HEK293 (cell line): ENCODE data around the gene EFCAB9.
A peak's percentile ranks its signal among the peaks of the same experiment; 100 is the strongest.

ENCODE experiments used
- BCL11A ChIP-seq: fragments of 450-650 bp; formaldehyde crosslinking; IDR thresholded peaks from 2 replicates; pipeline ENCODE4 v1.5.1; 2016; ENCODE audit warnings: low read depth, missing biosample characterization, missing genetic modification characterization
- KLF7 ChIP-seq: fragments of 450-650 bp; formaldehyde crosslinking; IDR thresholded peaks from 2 replicates; pipeline ENCODE4 v1.5.1; 2016; ENCODE audit warnings: missing biosample characterization, missing genetic modification characterization, borderline replicate concordance
- MYNN ChIP-seq: fragments of 450-650 bp; formaldehyde crosslinking; IDR thresholded peaks from 2 replicates; pipeline ENCODE4 v1.5.1; 2016; ENCODE audit warnings: missing biosample characterization, missing genetic modification characterization, borderline replicate concordance
- RBAK ChIP-seq: fragments of 450-650 bp; formaldehyde crosslinking; IDR thresholded peaks from 2 replicates; pipeline ENCODE4 v1.5.1; 2016; ENCODE audit warnings: missing biosample characterization, missing genetic modification characterization
- REPIN1 ChIP-seq: fragments of 450-650 bp; formaldehyde crosslinking; IDR thresholded peaks from 2 replicates; pipeline ENCODE4 v1.5.1; 2017; ENCODE audit warnings: missing biosample characterization, missing genetic modification characterization, low read depth
- TRIM28 ChIP-seq: IDR thresholded peaks from 2 replicates; pipeline ENCODE4 v1.6.1; 2011; ENCODE audit warnings: low read length, control low read depth, borderline replicate concordance
- ZBTB21 ChIP-seq: fragments of 450-650 bp; formaldehyde crosslinking; IDR thresholded peaks from 2 replicates; pipeline ENCODE4 v1.5.1; 2017; ENCODE audit warnings: missing biosample characterization, missing genetic modification characterization
- ZBTB48 ChIP-seq: fragments of 450-650 bp; formaldehyde crosslinking; IDR thresholded peaks from 2 replicates; pipeline ENCODE4 v1.5.1; 2016; ENCODE audit warnings: missing biosample characterization, missing genetic modification characterization
- ZNF10 ChIP-seq: fragments of 450-650 bp; formaldehyde crosslinking; IDR thresholded peaks from 2 replicates; pipeline ENCODE4 v1.5.1; 2017; ENCODE audit warnings: missing biosample characterization, missing genetic modification characterization
- ZNF266 ChIP-seq: fragments of 450-650 bp; formaldehyde crosslinking; IDR thresholded peaks from 2 replicates; pipeline ENCODE4 v1.5.1; 2016; ENCODE audit warnings: missing biosample characterization, missing genetic modification characterization, low read depth
- ZNF37A ChIP-seq: fragments of 450-650 bp; IDR thresholded peaks from 2 replicates; pipeline ENCODE4 v1.5.1; 2018; ENCODE audit warnings: missing biosample characterization, missing genetic modification characterization
- ZNF510 ChIP-seq: fragments of 450-650 bp; formaldehyde crosslinking; IDR thresholded peaks from 2 replicates; pipeline ENCODE4 v1.5.1; 2018; ENCODE audit warnings: mild to moderate bottlenecking, missing genetic modification characterization, missing biosample characterization; ENCODE audit not compliant: insufficient replicate concordance
- ZNF521 ChIP-seq: fragments of 450-650 bp; formaldehyde crosslinking; IDR thresholded peaks from 2 replicates; pipeline ENCODE4 v1.5.1; 2017; ENCODE audit warnings: missing biosample characterization, mild to moderate bottlenecking, missing genetic modification characterization
- ZNF530 ChIP-seq: fragments of 450-650 bp; formaldehyde crosslinking; IDR thresholded peaks from 2 replicates; pipeline ENCODE4 v1.5.1; 2016; ENCODE audit warnings: low read depth, missing biosample characterization, missing genetic modification characterization
- ZNF560 ChIP-seq: fragments of 450-650 bp; formaldehyde crosslinking; IDR thresholded peaks from 2 replicates; pipeline ENCODE4 v1.5.1; 2017; ENCODE audit warnings: missing biosample characterization, missing genetic modification characterization, borderline replicate concordance
- ZNF664 ChIP-seq: fragments of 450-650 bp; formaldehyde crosslinking; IDR thresholded peaks from 2 replicates; pipeline ENCODE4 v1.5.1; 2016; ENCODE audit warnings: missing biosample characterization, missing genetic modification characterization
- ZNF747 ChIP-seq: fragments of 450-650 bp; formaldehyde crosslinking; IDR thresholded peaks from 2 replicates; pipeline ENCODE4 v1.5.1; 2016; ENCODE audit warnings: missing biosample characterization, missing genetic modification characterization
- ZNF76 ChIP-seq: fragments of 450-650 bp; formaldehyde crosslinking; IDR thresholded peaks from 2 replicates; pipeline ENCODE4; 2016; ENCODE audit warnings: low read depth, missing biosample characterization, missing genetic modification characterization, borderline replicate concordance
- ZNF777 ChIP-seq: fragments of 450-650 bp; formaldehyde crosslinking; IDR thresholded peaks from 2 replicates; pipeline ENCODE4 v1.5.1; 2017; ENCODE audit warnings: missing biosample characterization, missing genetic modification characterization, borderline replicate concordance
- ZSCAN30 ChIP-seq: fragments of 450-650 bp; IDR thresholded peaks from 2 replicates; pipeline ENCODE4 v1.5.1; 2018; ENCODE audit warnings: missing biosample characterization, mild to moderate bottlenecking, missing genetic modification characterization, moderate library complexity
- TF ChIP-seq, protein P1 (sequence below): fragments of 450-650 bp; formaldehyde crosslinking; IDR thresholded peaks from 2 replicates; pipeline ENCODE4 v1.5.1; 2016; ENCODE audit warnings: missing biosample characterization, missing genetic modification characterization
- TF ChIP-seq, protein P2 (sequence below): fragments of 450-650 bp; formaldehyde crosslinking; IDR thresholded peaks from 2 replicates; pipeline ENCODE4 v1.5.1; 2017; ENCODE audit warnings: missing biosample characterization, missing genetic modification characterization
- TF ChIP-seq, protein P3 (sequence below): IDR thresholded peaks from 2 replicates; pipeline ENCODE4 v1.6.1; 2011; ENCODE audit warnings: mild to moderate bottlenecking, low read depth, low read length, borderline replicate concordance
- TF ChIP-seq, protein P4 (sequence below): fragments of 450-650 bp; formaldehyde crosslinking; IDR thresholded peaks from 2 replicates; pipeline ENCODE4 v1.5.1; 2016; ENCODE audit warnings: missing biosample characterization, missing genetic modification characterization
- TF ChIP-seq, protein P5 (sequence below): fragments of 450-650 bp; formaldehyde crosslinking; optimal IDR thresholded peaks from 2 replicates; pipeline ENCODE3; 2016; ENCODE audit warnings: missing biosample characterization, mild to moderate bottlenecking, missing genetic modification characterization
- TF ChIP-seq, protein P6 (sequence below): fragments of 450-650 bp; formaldehyde crosslinking; IDR thresholded peaks from 2 replicates; pipeline ENCODE4 v1.5.1; 2016; ENCODE audit warnings: missing biosample characterization, missing genetic modification characterization
- TF ChIP-seq, protein P7 (sequence below): fragments of 450-650 bp; formaldehyde crosslinking; IDR thresholded peaks from 2 replicates; pipeline ENCODE4 v1.5.1; 2016; ENCODE audit warnings: missing biosample characterization, missing genetic modification characterization

EFCAB9 gene

DNA sequence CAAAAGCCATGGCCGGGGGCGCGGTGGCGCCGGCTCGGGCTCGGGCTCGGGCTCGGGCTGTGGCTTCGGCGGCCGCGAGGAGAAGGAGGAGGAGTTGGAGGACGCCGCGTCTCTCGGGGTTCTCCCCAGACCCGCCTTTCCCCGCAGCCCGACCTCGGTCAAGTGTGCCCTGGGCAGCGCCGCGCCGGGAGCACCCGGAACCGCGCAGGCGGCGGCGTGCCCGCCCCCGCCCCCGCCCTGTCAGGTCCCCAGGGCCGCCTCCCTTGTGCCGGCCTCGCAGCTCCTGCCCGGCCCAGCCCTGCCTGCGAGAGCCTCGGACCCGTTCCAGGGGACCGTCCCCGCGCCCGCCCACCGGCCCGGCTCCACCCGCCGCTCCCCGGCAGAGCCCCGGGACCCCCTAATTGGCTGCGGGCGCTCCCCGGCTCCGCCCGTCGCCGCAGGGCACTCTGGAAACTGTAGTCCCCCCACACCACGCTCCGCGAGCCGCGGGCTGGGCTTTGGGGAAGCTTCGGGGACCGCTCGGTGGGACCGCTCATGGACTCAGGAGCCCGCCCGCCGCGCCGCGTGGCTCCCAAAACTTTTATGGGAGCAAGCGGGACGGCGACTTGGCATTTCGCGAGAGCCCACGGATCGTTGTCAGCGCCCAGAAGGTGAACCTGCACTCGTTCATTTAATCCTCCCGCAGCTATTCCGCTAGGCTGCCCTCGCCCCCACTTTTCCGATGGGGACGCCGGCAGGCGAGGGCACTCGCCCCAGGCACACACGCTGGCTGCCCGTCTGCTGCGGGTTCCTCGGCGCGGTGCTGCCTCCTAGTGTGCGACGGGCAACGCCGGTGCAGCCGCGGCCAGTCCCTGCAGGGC is 5.7 kb upstream of the EFCAB9 start, which contains the start of gene STK10 (continued):
- TF ChIP-seq ZNF777 (tag by site-specific recombination) (peak; percentile 78), ZNF510 (no peak), REPIN1 (tag by site-specific recombination) (no peak), ZNF76 (tag by site-specific recombination) (peak; percentile 68), ZBTB21 (tag by site-specific recombination) (no peak; the same call in 1 of the 2 replicates), TRIM28 (0 out of 2 replicates have a peak, but pooled peaks have one; percentile 22), MYNN (tag by site-specific recombination) (no peak), ZNF10 (tag by site-specific recombination) (peak; percentile 68), ZNF37A (no peak), ZNF747 (tag by site-specific recombination) (no peak), ZBTB48 (peak; percentile 80; the same call in 1 of the 2 replicates), ZNF530 (no peak), ZNF266 (tag by site-specific recombination) (no peak), ZSCAN30 (tag by site-specific recombination) (peak; percentile 98), ZNF521 (tag by site-specific recombination) (no peak), ZNF560 (tag by site-specific recombination) (no peak), RBAK (tag by site-specific recombination) (no peak), KLF7 (tag by site-specific recombination) (no peak; the same call in 1 of the 2 replicates), BCL11A (0 out of 2 replicates have a peak, but pooled peaks have one; percentile 41), ZNF664 (tag by site-specific recombination) (peak; percentile 46; the same call in 1 of the 2 replicates)
- TF ChIP-seq, protein P1, sequence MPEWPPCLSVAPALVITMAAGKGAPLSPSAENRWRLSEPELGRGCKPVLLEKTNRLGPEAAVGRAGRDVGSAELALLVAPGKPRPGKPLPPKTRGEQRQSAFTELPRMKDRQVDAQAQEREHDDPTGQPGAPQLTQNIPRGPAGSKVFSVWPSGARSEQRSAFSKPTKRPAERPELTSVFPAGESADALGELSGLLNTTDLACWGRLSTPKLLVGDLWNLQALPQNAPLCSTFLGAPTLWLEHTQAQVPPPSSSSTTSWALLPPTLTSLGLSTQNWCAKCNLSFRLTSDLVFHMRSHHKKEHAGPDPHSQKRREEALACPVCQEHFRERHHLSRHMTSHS (tag by site-specific recombination): no peak
- TF ChIP-seq, protein P2, sequence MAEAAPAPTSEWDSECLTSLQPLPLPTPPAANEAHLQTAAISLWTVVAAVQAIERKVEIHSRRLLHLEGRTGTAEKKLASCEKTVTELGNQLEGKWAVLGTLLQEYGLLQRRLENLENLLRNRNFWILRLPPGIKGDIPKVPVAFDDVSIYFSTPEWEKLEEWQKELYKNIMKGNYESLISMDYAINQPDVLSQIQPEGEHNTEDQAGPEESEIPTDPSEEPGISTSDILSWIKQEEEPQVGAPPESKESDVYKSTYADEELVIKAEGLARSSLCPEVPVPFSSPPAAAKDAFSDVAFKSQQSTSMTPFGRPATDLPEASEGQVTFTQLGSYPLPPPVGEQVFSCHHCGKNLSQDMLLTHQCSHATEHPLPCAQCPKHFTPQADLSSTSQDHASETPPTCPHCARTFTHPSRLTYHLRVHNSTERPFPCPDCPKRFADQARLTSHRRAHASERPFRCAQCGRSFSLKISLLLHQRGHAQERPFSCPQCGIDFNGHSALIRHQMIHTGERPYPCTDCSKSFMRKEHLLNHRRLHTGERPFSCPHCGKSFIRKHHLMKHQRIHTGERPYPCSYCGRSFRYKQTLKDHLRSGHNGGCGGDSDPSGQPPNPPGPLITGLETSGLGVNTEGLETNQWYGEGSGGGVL (tag by site-specific recombination): peak; percentile 55
- TF ChIP-seq, protein P3, sequence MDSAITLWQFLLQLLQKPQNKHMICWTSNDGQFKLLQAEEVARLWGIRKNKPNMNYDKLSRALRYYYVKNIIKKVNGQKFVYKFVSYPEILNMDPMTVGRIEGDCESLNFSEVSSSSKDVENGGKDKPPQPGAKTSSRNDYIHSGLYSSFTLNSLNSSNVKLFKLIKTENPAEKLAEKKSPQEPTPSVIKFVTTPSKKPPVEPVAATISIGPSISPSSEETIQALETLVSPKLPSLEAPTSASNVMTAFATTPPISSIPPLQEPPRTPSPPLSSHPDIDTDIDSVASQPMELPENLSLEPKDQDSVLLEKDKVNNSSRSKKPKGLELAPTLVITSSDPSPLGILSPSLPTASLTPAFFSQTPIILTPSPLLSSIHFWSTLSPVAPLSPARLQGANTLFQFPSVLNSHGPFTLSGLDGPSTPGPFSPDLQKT: no peak
- TF ChIP-seq, protein P4, sequence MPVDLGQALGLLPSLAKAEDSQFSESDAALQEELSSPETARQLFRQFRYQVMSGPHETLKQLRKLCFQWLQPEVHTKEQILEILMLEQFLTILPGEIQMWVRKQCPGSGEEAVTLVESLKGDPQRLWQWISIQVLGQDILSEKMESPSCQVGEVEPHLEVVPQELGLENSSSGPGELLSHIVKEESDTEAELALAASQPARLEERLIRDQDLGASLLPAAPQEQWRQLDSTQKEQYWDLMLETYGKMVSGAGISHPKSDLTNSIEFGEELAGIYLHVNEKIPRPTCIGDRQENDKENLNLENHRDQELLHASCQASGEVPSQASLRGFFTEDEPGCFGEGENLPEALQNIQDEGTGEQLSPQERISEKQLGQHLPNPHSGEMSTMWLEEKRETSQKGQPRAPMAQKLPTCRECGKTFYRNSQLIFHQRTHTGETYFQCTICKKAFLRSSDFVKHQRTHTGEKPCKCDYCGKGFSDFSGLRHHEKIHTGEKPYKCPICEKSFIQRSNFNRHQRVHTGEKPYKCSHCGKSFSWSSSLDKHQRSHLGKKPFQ (tag by site-specific recombination): peak; percentile 69; the same call in 1 of the 2 replicates
- TF ChIP-seq, protein P5, sequence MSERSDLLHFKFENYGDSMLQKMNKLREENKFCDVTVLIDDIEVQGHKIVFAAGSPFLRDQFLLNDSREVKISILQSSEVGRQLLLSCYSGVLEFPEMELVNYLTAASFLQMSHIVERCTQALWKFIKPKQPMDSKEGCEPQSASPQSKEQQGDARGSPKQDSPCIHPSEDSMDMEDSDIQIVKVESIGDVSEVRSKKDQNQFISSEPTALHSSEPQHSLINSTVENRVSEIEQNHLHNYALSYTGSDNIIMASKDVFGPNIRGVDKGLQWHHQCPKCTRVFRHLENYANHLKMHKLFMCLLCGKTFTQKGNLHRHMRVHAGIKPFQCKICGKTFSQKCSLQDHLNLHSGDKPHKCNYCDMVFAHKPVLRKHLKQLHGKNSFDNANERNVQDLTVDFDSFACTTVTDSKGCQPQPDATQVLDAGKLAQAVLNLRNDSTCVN (tag by site-specific recombination): peak; percentile 91
- TF ChIP-seq, protein P6, sequence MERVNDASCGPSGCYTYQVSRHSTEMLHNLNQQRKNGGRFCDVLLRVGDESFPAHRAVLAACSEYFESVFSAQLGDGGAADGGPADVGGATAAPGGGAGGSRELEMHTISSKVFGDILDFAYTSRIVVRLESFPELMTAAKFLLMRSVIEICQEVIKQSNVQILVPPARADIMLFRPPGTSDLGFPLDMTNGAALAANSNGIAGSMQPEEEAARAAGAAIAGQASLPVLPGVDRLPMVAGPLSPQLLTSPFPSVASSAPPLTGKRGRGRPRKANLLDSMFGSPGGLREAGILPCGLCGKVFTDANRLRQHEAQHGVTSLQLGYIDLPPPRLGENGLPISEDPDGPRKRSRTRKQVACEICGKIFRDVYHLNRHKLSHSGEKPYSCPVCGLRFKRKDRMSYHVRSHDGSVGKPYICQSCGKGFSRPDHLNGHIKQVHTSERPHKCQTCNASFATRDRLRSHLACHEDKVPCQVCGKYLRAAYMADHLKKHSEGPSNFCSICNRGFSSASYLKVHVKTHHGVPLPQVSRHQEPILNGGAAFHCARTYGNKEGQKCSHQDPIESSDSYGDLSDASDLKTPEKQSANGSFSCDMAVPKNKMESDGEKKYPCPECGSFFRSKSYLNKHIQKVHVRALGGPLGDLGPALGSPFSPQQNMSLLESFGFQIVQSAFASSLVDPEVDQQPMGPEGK (tag by site-specific recombination): peak; percentile 98
- TF ChIP-seq, protein P7, sequence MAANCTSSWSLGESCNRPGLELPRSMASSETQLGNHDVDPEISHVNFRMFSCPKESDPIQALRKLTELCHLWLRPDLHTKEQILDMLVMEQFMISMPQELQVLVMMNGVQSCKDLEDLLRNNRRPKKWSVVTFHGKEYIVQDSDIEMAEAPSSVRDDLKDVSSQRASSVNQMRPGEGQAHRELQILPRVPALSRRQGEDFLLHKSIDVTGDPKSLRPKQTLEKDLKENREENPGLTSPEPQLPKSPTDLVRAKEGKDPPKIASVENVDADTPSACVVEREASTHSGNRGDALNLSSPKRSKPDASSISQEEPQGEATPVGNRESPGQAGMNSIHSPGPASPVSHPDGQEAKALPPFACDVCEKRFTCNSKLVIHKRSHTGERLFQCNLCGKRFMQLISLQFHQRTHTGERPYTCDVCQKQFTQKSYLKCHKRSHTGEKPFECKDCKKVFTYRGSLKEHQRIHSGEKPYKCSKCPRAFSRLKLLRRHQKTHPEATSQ (tag by site-specific recombination): peak; percentile 91; the same call in 1 of the 2 replicates
